Measurements from ENCODE around the gene PTPRM. TPM values are rescaled to one million over a fixed set of nuclear protein-coding genes. Genes with fewer than 3 reads are reported as not detected.

PTPRM gene
- total RNA-seq, 1 donor from 2014 or later, result 257 TPM

- Histone ChIP-seq H3K9me3 (no peaks in the 10 kb centered on the region), H3K4me1 (no peaks in the 10 kb centered on the region), H3K27me3 (no peaks in the 10 kb centered on the region), H3K4me3 (no peak overlapping the region), H3K27ac (no peak overlapping the region), H3K36me3 (no peaks in the 10 kb centered on the region)
- DNase-seq (ENCODE audit: low spot score in 2 of 2), result no peak
- intact Hi-C loops (cut with DNase I), result no loop called here
- TF ChIP-seq CTCF (IDR thresholded peaks at IDR 0.05), result no peak
Measured at GRCh38 chr18:7974200-7974874, 407.2 kb downstream of the PTPRM start.

GRCh38 chr18:7977897-7978296, 410.8 kb downstream of the PTPRM start:
- no peak for TF ChIP-seq CTCF (IDR thresholded peaks at IDR 0.05)
- no peaks in the 10 kb centered on the region for H3K9me3 ChIP-seq
- DNase-seq (ENCODE audit: low spot score in 2 of 2), result no peak
- no peaks in the 10 kb centered on the region for H3K4me1 ChIP-seq
- no peaks in the 10 kb centered on the region for H3K27me3 ChIP-seq
- H3K27ac ChIP-seq, result no peak overlapping the region
- intact Hi-C loops (cut with DNase I), result no loop called here
- no peak overlapping the region for H3K4me3 ChIP-seq
- H3K36me3 ChIP-seq, result no peaks in the 10 kb centered on the region

- Histone ChIP-seq H3K9me3 (no peaks in the 10 kb centered on the region), H3K36me3 (no peaks in the 10 kb centered on the region), H3K4me3 (no peak overlapping the region), H3K27me3 (no peaks in the 10 kb centered on the region), H3K27ac (no peak overlapping the region), H3K4me1 (no peaks in the 10 kb centered on the region)
- intact Hi-C loops (cut with DNase I), result no loop called here
- no peak for DNase-seq (ENCODE audit: low spot score in 2 of 2)
- TF ChIP-seq CTCF (IDR thresholded peaks at IDR 0.05), result no peak
Measured at GRCh38 chr18:7978834-7979233, 411.7 kb downstream of the PTPRM start.

GRCh38 chr18:7979714-7980113, 412.6 kb downstream of the PTPRM start:
- no peak for DNase-seq (ENCODE audit: low spot score in 2 of 2)
- no peaks in the 10 kb centered on the region for H3K4me1 ChIP-seq
- no peaks in the 10 kb centered on the region for H3K9me3 ChIP-seq
- no peak for TF ChIP-seq CTCF (IDR thresholded peaks at IDR 0.05)
- H3K36me3 ChIP-seq, result no peaks in the 10 kb centered on the region
- intact Hi-C loops (cut with DNase I), result no loop called here
- no peaks in the 10 kb centered on the region for H3K27me3 ChIP-seq
- H3K4me3 ChIP-seq, result no peak overlapping the region
- no peak overlapping the region for H3K27ac ChIP-seq

- DNase-seq (ENCODE audit: low spot score in 2 of 2), result no peak
- Histone ChIP-seq H3K36me3 (no peaks in the 10 kb centered on the region), H3K4me3 (no peak overlapping the region), H3K27me3 (no peaks in the 10 kb centered on the region), H3K4me1 (no peaks in the 10 kb centered on the region), H3K27ac (no peak overlapping the region), H3K9me3 (no peaks in the 10 kb centered on the region)
- no peak for TF ChIP-seq CTCF (IDR thresholded peaks at IDR 0.05)
- intact Hi-C loops (cut with DNase I), result no loop called here
Measured at GRCh38 chr18:7980136-7980535, 413.0 kb downstream of the PTPRM start.

- H3K27ac ChIP-seq, result no peak overlapping the region
- no peaks in the 10 kb centered on the region for H3K27me3 ChIP-seq
- peak in 1 of 3 experiments; percentile 3 for TF ChIP-seq CTCF (IDR thresholded peaks at IDR 0.05)
- no peak overlapping the region for H3K4me3 ChIP-seq
- intact Hi-C loops (cut with DNase I), result no loop called here
- H3K9me3 ChIP-seq, result no peaks in the 10 kb centered on the region
- DNase-seq (ENCODE audit: low spot score in 2 of 2), result no peak
- H3K36me3 ChIP-seq, result no peaks in the 10 kb centered on the region
- no peaks in the 10 kb centered on the region for H3K4me1 ChIP-seq
Measured at GRCh38 chr18:7980656-7981055, 413.5 kb downstream of the PTPRM start.

All from ascending aorta (tissue), 2 donors.